NB4 (cell line): ENCODE measurements around the gene C1QTNF8.

ENCODE experiments used
- CTCF ChIP-seq: IDR thresholded peaks from one replicate; pipeline ENCODE4 v1.5.1; 2012; ENCODE audit warnings: low read depth, low read length
- MAX ChIP-seq: IDR thresholded peaks from 2 replicates; pipeline ENCODE4 v1.6.1; 2011; ENCODE audit warnings: low read depth, low read length
- MYC ChIP-seq: IDR thresholded peaks from 2 replicates; pipeline ENCODE4 v1.6.1; 2011; ENCODE audit warnings: low read depth, low read length
- POLR2A ChIP-seq: IDR thresholded peaks from 2 replicates; pipeline ENCODE4 v1.6.1; 2011; ENCODE audit warnings: mild to moderate bottlenecking; ENCODE audit not compliant: insufficient read length; ENCODE audit errors: extremely low read depth

DNA sequence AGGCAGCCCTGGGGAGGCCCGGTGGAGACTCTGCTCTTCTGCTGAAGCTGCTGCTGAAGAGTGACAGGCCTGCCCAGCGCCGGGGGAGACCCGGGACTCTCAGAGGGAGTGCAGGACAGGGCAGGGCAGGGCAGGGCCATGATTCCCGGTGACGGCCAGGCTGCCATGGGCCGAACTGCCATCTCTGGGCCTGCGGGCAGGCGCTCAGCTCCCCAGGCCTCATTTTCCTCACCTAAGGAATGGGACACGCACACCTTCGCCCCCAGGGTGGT lies 46.1 kb downstream of the C1QTNF8 start:
- TF ChIP-seq MAX: no peak
- TF ChIP-seq CTCF: no peak
- no peak for TF ChIP-seq POLR2A
- TF ChIP-seq MYC: no peak
